PC-9 (cell line): ENCODE measurements around the gene KIAA1958. TPM values are rescaled to one million over a fixed set of nuclear protein-coding genes. Genes with fewer than 3 reads are reported as not detected.

Experiments
- BruUV-seq: library from RNA; stranded (reverse); fragments of 400-500 nt; replicated peaks from 2 replicates; lab custom pipeline; 2021; lab: Mats Ljungman, UMichigan
- CTCF ChIA-PET: fragments of 300-600 bp; sonication (Branson Sonifier 250); formaldehyde crosslinking; loops from one replicate; lab custom pipeline; 2022; ENCODE audit warnings: antibody characterized with exemption; lab: Charles Lee
- POLR2A ChIA-PET: fragments of 300-600 bp; sonication (Branson Sonifier 250); formaldehyde crosslinking; loops from one replicate; lab custom pipeline; 2022; ENCODE audit warnings: antibody characterized with exemption; ENCODE audit not compliant: unreplicated experiment; lab: Charles Lee
- DNase-seq, 2 experiments: peaks; one replicate each; pipeline versions ENCODE4 v3.0.0 to v3.0.0-alpha.2; 2015 to 2022; ENCODE audit warnings: mixed read lengths in 1 of 2
- H2AFZ ChIP-seq: fragments of 200-600 bp; sonication (generic); 2 replicates; pipeline ENCODE4 v1.8.1; 2017; ENCODE audit warnings: antibody characterized with exemption
- H3F3A ChIP-seq: fragments of 200-600 bp; sonication (generic); 2 replicates; pipeline ENCODE4 v1.8.1; 2017; ENCODE audit warnings: antibody characterized with exemption, mild to moderate bottlenecking, low read depth; ENCODE audit not compliant: insufficient read depth
- H3K27ac ChIP-seq: fragments of 200-600 bp; sonication (generic); 2 replicates; pipeline ENCODE4 v1.6.1; 2016; ENCODE audit warnings: mixed run types
- H3K27me3 ChIP-seq: fragments of 200-600 bp; sonication (generic); 2 replicates; pipeline ENCODE4 v1.6.1; 2016; ENCODE audit warnings: low read depth, mixed run types; ENCODE audit not compliant: insufficient read depth
- H3K36me3 ChIP-seq: fragments of 200-600 bp; sonication (generic); 2 replicates; pipeline ENCODE4 v1.6.1; 2016; ENCODE audit warnings: low read depth, mixed run types
- H3K4me1 ChIP-seq: fragments of 200-600 bp; sonication (generic); replicated peaks from 2 replicates; pipeline ENCODE4 v1.6.1; 2016; ENCODE audit warnings: mixed run types; ENCODE audit not compliant: insufficient read depth
- H3K4me2 ChIP-seq: fragments of 200-600 bp; sonication (generic); 2 replicates; pipeline ENCODE4 v1.6.1; 2017; ENCODE audit warnings: mixed run types
- H3K4me3 ChIP-seq: fragments of 200-600 bp; sonication (generic); 2 replicates; pipeline ENCODE4 v1.6.1; 2016; ENCODE audit warnings: mixed run types
- H3K79me2 ChIP-seq: fragments of 200-600 bp; sonication (generic); 2 replicates; pipeline ENCODE4 v1.6.1; 2017; ENCODE audit warnings: low read depth, mixed run types
- H3K9me2 ChIP-seq: fragments of 200-600 bp; sonication (generic); 2 replicates; pipeline ENCODE4 v1.8.1; 2017; ENCODE audit warnings: mild to moderate bottlenecking; ENCODE audit not compliant: insufficient read depth
- H3K9me3 ChIP-seq: fragments of 200-600 bp; sonication (generic); 2 replicates; pipeline ENCODE4 v1.8.1; 2016; ENCODE audit warnings: low read depth; ENCODE audit not compliant: insufficient read depth
- H4K20me1 ChIP-seq: fragments of 200-600 bp; sonication (generic); 2 replicates; pipeline ENCODE4 v1.8.1; 2017; ENCODE audit not compliant: insufficient read depth
- EZH2 ChIP-seq: fragments of 200-600 bp; sonication (generic); IDR thresholded peaks from 2 replicates; pipeline ENCODE4 v1.8.0; 2017; ENCODE audit warnings: antibody characterized with exemption, low read depth
- intact Hi-C: fragments of 100-400 bp; cut with micrococcal nuclease; formaldehyde crosslinking; loops from one replicate; pipeline ENCODE4 v1.10.0; 2022; ENCODE audit not compliant: unreplicated experiment
- total RNA-seq: library from RNA; stranded (reverse); gene quantifications from 2 replicates; pipeline ENCODE4 v1.2.3, GENCODE V29; 2021
- TF ChIP-seq, protein P1 (sequence below): fragments of 200-600 bp; sonication (generic); conservative IDR thresholded peaks from 2 replicates; pipeline ENCODE4 v1.6.1; 2017; ENCODE audit warnings: mixed run types, antibody characterized with exemption, mild to moderate bottlenecking, moderate library complexity

KIAA1958 gene
- total RNA-seq, 1 experiment from 2014 or later: 19.5 TPM

DNA sequence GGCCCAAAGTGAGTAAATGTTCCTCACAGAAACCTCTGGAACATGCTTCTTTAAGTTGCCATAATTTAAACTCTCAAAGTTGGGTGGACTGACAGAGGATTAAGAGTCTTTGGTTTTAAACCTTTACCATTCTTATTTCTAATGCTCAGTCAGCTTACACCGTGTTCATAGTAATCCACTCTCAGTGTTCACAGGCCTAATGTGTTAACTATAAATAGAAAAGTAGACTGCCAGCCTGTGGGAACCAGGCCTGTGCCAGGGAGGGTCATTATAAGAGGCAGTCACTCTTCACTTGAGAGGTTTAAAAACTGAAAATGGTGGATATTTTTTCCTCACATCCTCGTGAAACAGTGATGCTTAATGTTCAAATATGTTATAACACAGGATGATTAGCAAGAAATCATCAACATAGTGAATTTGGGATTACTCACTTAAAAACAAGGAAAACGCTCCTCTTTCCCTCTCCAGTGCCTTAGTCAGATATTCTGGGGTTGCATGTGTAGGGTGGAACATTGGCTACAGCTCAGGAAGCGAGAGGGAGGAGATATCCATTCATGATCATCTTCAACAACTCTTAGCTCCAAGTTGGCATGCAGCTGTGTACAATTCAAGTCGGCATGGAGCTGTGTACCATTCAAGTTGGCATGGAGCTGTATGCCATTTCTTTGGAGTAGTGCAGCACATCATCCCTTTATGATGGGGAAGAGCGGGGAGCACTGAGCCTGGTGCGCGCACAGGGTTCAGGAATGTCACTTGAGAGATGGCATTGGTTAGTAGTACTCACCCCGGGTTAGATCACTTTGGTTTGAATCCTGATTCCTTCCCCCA is 65.8 kb downstream of the KIAA1958 start:
- CTCF ChIA-PET: no interaction called here
- Histone ChIP-seq H3K4me1 (peaks cover 27% of the 10 kb centered on the region), H3K27me3 (no peaks in the 10 kb centered on the region), H3K27ac (no peak overlapping the region), H4K20me1 (no peaks in the 10 kb centered on the region), H3K9me3 (no peaks in the 10 kb centered on the region), H3K36me3 (no peaks in the 10 kb centered on the region), H3F3A (no peaks in the 10 kb centered on the region), H3K4me2 (no peak overlapping the region), H3K79me2 (peaks cover 8% of the 10 kb centered on the region; the same call in 1 of the 2 replicates), H3K9me2 (no peaks in the 10 kb centered on the region), H2AFZ (no peak overlapping the region), H3K4me3 (no peak overlapping the region)
- POLR2A ChIA-PET: no interaction called here
- intact Hi-C loops: no loop called here
- TF ChIP-seq, protein P1, sequence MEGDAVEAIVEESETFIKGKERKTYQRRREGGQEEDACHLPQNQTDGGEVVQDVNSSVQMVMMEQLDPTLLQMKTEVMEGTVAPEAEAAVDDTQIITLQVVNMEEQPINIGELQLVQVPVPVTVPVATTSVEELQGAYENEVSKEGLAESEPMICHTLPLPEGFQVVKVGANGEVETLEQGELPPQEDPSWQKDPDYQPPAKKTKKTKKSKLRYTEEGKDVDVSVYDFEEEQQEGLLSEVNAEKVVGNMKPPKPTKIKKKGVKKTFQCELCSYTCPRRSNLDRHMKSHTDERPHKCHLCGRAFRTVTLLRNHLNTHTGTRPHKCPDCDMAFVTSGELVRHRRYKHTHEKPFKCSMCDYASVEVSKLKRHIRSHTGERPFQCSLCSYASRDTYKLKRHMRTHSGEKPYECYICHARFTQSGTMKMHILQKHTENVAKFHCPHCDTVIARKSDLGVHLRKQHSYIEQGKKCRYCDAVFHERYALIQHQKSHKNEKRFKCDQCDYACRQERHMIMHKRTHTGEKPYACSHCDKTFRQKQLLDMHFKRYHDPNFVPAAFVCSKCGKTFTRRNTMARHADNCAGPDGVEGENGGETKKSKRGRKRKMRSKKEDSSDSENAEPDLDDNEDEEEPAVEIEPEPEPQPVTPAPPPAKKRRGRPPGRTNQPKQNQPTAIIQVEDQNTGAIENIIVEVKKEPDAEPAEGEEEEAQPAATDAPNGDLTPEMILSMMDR: no peak
- no peak for TF ChIP-seq EZH2
- no TSS peak for BruUV-seq
- no peak for DNase-seq

DNA sequence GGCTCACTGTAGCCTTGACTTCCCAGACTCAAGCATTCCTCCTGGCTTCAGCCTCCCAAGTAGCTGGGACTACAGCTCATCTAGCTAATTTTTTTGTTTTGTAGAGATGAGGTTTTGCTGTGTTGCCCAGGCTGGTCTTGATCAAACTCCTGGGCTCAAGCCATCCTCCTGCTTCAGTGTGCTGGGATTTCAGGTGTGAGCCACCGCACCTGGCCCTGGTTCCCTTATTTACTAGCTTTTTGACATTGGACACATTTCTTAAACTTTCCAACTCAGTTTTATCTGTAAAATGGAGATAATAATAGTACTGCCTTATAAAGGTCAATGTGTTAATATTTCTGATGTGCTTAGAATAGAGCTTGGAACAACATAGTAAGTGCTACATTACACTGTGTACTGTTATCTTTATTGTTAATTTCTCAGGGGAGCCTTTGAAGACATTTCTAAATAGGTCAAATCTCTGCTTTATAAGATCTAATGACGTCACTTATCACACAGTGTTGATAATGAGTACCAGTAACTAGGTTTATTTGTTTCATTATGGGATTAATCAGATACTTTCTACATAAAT is 66.7 kb downstream of the KIAA1958 start:
- H3K9me3 ChIP-seq: no peaks in the 10 kb centered on the region

DNA sequence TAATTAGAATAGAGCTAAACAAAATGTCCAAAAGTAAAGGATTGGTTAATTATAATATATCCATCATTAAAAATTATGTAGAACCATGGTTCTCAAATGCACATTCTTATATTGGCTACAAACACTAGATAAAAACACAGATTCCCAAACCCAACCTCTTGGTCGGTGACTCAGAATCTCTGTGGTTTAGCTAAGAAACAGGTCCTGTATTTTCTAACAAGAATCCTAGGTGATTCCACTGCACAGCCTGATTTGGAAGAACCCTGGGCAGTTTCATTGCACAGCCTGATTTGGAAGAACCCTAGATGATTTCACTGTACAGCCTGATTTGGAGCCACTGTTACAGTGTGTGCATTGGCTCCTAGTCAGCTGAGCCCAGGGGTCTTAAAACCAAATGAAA is 67.9 kb downstream of the KIAA1958 start:
- no peak for TF ChIP-seq EZH2
- TF ChIP-seq, protein P1: no peak
- no peaks in the 10 kb centered on the region for H3K27me3 ChIP-seq
- H3K4me2 ChIP-seq: no peak overlapping the region
- ChIA-PET POLR2A (no interaction called here), CTCF (no interaction called here)
- no peaks in the 10 kb centered on the region for H4K20me1 ChIP-seq
- no peaks in the 10 kb centered on the region for H3K9me3 ChIP-seq
- no peak overlapping the region for H2AFZ ChIP-seq
- no peaks in the 10 kb centered on the region for H3K9me2 ChIP-seq
- DNase-seq: no peak
- 0 out of 2 replicates have a peak overlapping the region, but pooled peaks have one; percentile 2 for H3K27ac ChIP-seq
- no peaks in the 10 kb centered on the region for H3K36me3 ChIP-seq
- H3K79me2 ChIP-seq: 0 out of 2 replicates have a peak, but pooled peaks cover 8% of the 10 kb centered on the region
- peaks cover 27% of the 10 kb centered on the region for H3K4me1 ChIP-seq
- no peaks in the 10 kb centered on the region for H3F3A ChIP-seq
- intact Hi-C loops: no loop called here
- H3K4me3 ChIP-seq: no peak overlapping the region
- no TSS peak for BruUV-seq

More for the DNA sequence above, 66.7 kb downstream of the KIAA1958 start:
- CTCF ChIA-PET: no interaction called here
- Histone ChIP-seq H3F3A (no peaks in the 10 kb centered on the region), H3K79me2 (0 out of 2 replicates have a peak, but pooled peaks cover 8% of the 10 kb centered on the region), H3K36me3 (no peaks in the 10 kb centered on the region), H3K4me1 (peaks cover 27% of the 10 kb centered on the region), H3K4me3 (no peak overlapping the region), H3K4me2 (no peak overlapping the region), H3K9me2 (no peaks in the 10 kb centered on the region), H4K20me1 (no peaks in the 10 kb centered on the region), H3K27ac (no peak overlapping the region), H3K27me3 (no peaks in the 10 kb centered on the region), H2AFZ (no peak overlapping the region)
- intact Hi-C loops: no loop called here
- DNase-seq: no peak
- POLR2A ChIA-PET: no interaction called here
- TF ChIP-seq, protein P1: no peak
- no peak for TF ChIP-seq EZH2
- BruUV-seq: no TSS peak
